Astrocyte (in vitro differentiated cells and primary cell): Measurements from ENCODE around the gene TGM6. TPM values are rescaled to one million over a fixed set of nuclear protein-coding genes. Genes with fewer than 3 reads are reported as not detected.

Source experiments
- DNase-seq: peaks from one replicate; pipeline ENCODE4 v3.0.0-alpha.2; 2010; ENCODE audit warnings: low read depth
- FAIRE-seq: peaks from 2 replicates; lab custom pipeline; 2011; peaks lifted over from hg19 to GRCh38; lab: Jason Lieb, UNC
- H2AFZ ChIP-seq: 2 replicates; pipeline ENCODE4 v1.6.0; 2012; ENCODE audit warnings: low read depth, low read length, inconsistent platforms
- H3K27ac ChIP-seq: 2 replicates; pipeline ENCODE4 v1.5.1; 2011; ENCODE audit warnings: low read depth, low read length, inconsistent platforms
- H3K27me3 ChIP-seq: 2 replicates; pipeline ENCODE4 v1.6.0; 2011; ENCODE audit warnings: low read length, inconsistent platforms; ENCODE audit not compliant: insufficient read depth
- H3K36me3 ChIP-seq: 2 replicates; pipeline ENCODE4 v1.5.1; 2011; ENCODE audit warnings: low read length, inconsistent platforms; ENCODE audit not compliant: insufficient read depth
- H3K4me1 ChIP-seq: 2 replicates; pipeline ENCODE4 v1.5.1; 2011; ENCODE audit warnings: low read length, inconsistent platforms; ENCODE audit not compliant: insufficient read depth
- H3K4me2 ChIP-seq: 2 replicates; pipeline ENCODE4 v1.6.0; 2012; ENCODE audit warnings: low read length, inconsistent platforms
- H3K4me3 ChIP-seq: 2 replicates; pipeline ENCODE4 v1.5.1; 2011; ENCODE audit warnings: low read depth, mild to moderate bottlenecking, low read length, inconsistent platforms; ENCODE audit not compliant: insufficient read depth
- H3K79me2 ChIP-seq: 2 replicates; pipeline ENCODE4 v1.6.0; 2012; ENCODE audit warnings: mild to moderate bottlenecking, low read length, inconsistent platforms; ENCODE audit not compliant: insufficient read depth
- H3K9ac ChIP-seq: 2 replicates; pipeline ENCODE4 v1.6.0; 2012; ENCODE audit warnings: mild to moderate bottlenecking, low read length, inconsistent platforms
- H3K9me3 ChIP-seq: 2 replicates; pipeline ENCODE4 v1.5.1; 2012; ENCODE audit warnings: low read depth, mild to moderate bottlenecking, low read length, inconsistent platforms; ENCODE audit not compliant: insufficient read depth
- H4K20me1 ChIP-seq: 2 replicates; pipeline ENCODE4 v1.6.0; 2012; ENCODE audit warnings: low read length, inconsistent platforms; ENCODE audit not compliant: insufficient read depth
- H3K27ac Mint-ChIP-seq: one replicate; pipeline ENCODE4 v1.8.0; 2021; ENCODE audit warnings: mild to moderate bottlenecking, mixed read lengths; ENCODE audit not compliant: unreplicated experiment
- H3K27me3 Mint-ChIP-seq: one replicate; pipeline ENCODE4 v1.8.0; 2021; ENCODE audit warnings: low read depth, mixed read lengths; ENCODE audit not compliant: unreplicated experiment
- H3K36me3 Mint-ChIP-seq: one replicate; pipeline ENCODE4 v1.8.0; 2021; ENCODE audit warnings: low read depth, mixed read lengths; ENCODE audit not compliant: unreplicated experiment
- H3K4me1 Mint-ChIP-seq: one replicate; pipeline ENCODE4 v1.8.0; 2021; ENCODE audit warnings: low read depth, mixed read lengths; ENCODE audit not compliant: unreplicated experiment
- H3K4me3 Mint-ChIP-seq: one replicate; pipeline ENCODE4 v1.8.0; 2021; ENCODE audit warnings: mild to moderate bottlenecking, moderate library complexity, mixed read lengths; ENCODE audit not compliant: unreplicated experiment
- H3K9me3 Mint-ChIP-seq: one replicate; pipeline ENCODE4 v1.8.0; 2021; ENCODE audit warnings: mild to moderate bottlenecking, mixed read lengths; ENCODE audit not compliant: unreplicated experiment
- CTCF ChIP-seq: IDR thresholded peaks from 2 replicates; pipeline ENCODE4 v1.5.1; 2011; ENCODE audit warnings: low read depth, mild to moderate bottlenecking, inconsistent platforms, low read length, moderate library complexity; ENCODE audit not compliant: insufficient read depth
- EZH2 ChIP-seq: IDR thresholded peaks from 2 replicates; pipeline ENCODE4 v1.6.1; 2012; ENCODE audit warnings: mild to moderate bottlenecking, low read length, inconsistent platforms; ENCODE audit not compliant: insufficient read depth
- total RNA-seq: library from RNA; stranded (reverse); gene quantifications from 2 replicates; pipeline ENCODE4 v1.2.1, GENCODE V29; 2021

Gene TGM6
- total RNA-seq, 1 donor from 2014 or later = not detected

- FAIRE-seq = no peak
- no peaks in the 10 kb centered on the region for H4K20me1 ChIP-seq
- Mint-ChIP-seq H3K27me3 (peaks cover 2% of the 10 kb centered on the region), H3K4me3 (no peak overlapping the region), H3K4me1 (no peaks in the 10 kb centered on the region), H3K9me3 (peaks cover 6% of the 10 kb centered on the region), H3K27ac (no peak overlapping the region), H3K36me3 (no peaks in the 10 kb centered on the region)
- H3K9me3 ChIP-seq = no peaks in the 10 kb centered on the region
- no peaks in the 10 kb centered on the region for H3K27me3 ChIP-seq
- TF ChIP-seq CTCF (no peak), EZH2 (no peak)
- H3K4me3 ChIP-seq = no peak overlapping the region
- no peak overlapping the region for H2AFZ ChIP-seq
- no peak for DNase-seq
- H3K36me3 ChIP-seq = no peaks in the 10 kb centered on the region
- H3K27ac ChIP-seq = no peak overlapping the region
- H3K4me2 ChIP-seq = no peak overlapping the region
- no peak overlapping the region for H3K9ac ChIP-seq
- no peaks in the 10 kb centered on the region for H3K79me2 ChIP-seq
- H3K4me1 ChIP-seq = no peaks in the 10 kb centered on the region
Measured at GRCh38 chr20:2363187-2363586, 17.5 kb upstream of the TGM6 start.

- H3K4me1 Mint-ChIP-seq = no peaks in the 10 kb centered on the region
- H3K4me3 Mint-ChIP-seq = no peak overlapping the region
- Histone ChIP-seq H3K36me3 (no peaks in the 10 kb centered on the region), H3K4me1 (no peaks in the 10 kb centered on the region), H2AFZ (no peak overlapping the region), H3K9me3 (no peaks in the 10 kb centered on the region), H3K27ac (no peak overlapping the region), H3K4me2 (no peak overlapping the region), H3K9ac (no peak overlapping the region), H4K20me1 (no peaks in the 10 kb centered on the region), H3K4me3 (no peak overlapping the region), H3K79me2 (no peaks in the 10 kb centered on the region), H3K27me3 (no peaks in the 10 kb centered on the region)
- H3K27me3 Mint-ChIP-seq = peaks cover 2% of the 10 kb centered on the region
- FAIRE-seq (no peak), DNase-seq (no peak)
- H3K36me3 Mint-ChIP-seq = no peaks in the 10 kb centered on the region
- H3K27ac Mint-ChIP-seq = no peak overlapping the region
- peaks cover 6% of the 10 kb centered on the region for H3K9me3 Mint-ChIP-seq
- TF ChIP-seq CTCF = no peak
- no peak for TF ChIP-seq EZH2
Measured at GRCh38 chr20:2363587-2363986, 17.1 kb upstream of the TGM6 start.

- Histone ChIP-seq H3K9me3 (no peaks in the 10 kb centered on the region), H3K4me3 (no peak overlapping the region), H2AFZ (no peak overlapping the region), H3K36me3 (no peaks in the 10 kb centered on the region), H3K9ac (no peak overlapping the region), H3K4me2 (no peak overlapping the region), H3K4me1 (no peaks in the 10 kb centered on the region), H3K27me3 (no peaks in the 10 kb centered on the region), H3K27ac (no peak overlapping the region), H4K20me1 (no peaks in the 10 kb centered on the region), H3K79me2 (no peaks in the 10 kb centered on the region)
- no peak for TF ChIP-seq EZH2
- TF ChIP-seq CTCF = no peak
- Mint-ChIP-seq H3K4me3 (no peak overlapping the region), H3K36me3 (no peaks in the 10 kb centered on the region), H3K9me3 (peaks cover 6% of the 10 kb centered on the region), H3K27ac (no peak overlapping the region), H3K4me1 (no peaks in the 10 kb centered on the region), H3K27me3 (peaks cover 2% of the 10 kb centered on the region)
- DNase-seq (no peak), FAIRE-seq (no peak)
Measured at GRCh38 chr20:2364044-2364443, 16.7 kb upstream of the TGM6 start.
